Epithelial cell of prostate (primary cell): Measurements from ENCODE around the gene TXNDC16.

Source experiments
- DNase-seq: peaks from one replicate; pipeline ENCODE4 v3.0.0-alpha.2; 2011; ENCODE audit warnings: low read depth, low spot score
- H3K27ac ChIP-seq: fragments of 450-650 bp; 2 replicates; pipeline ENCODE4 v1.5.1; 2017; ENCODE audit warnings: mild to moderate bottlenecking

Gene TXNDC16

GRCh38 chr14:52399921-52400595 is 152.2 kb downstream of the TXNDC16 start:
- H3K27ac ChIP-seq = no peak overlapping the region
- DNase-seq = no peak

GRCh38 chr14:52399104-52399503 is 153.2 kb downstream of the TXNDC16 start:
- no peak overlapping the region for H3K27ac ChIP-seq
- DNase-seq = no peak

GRCh38 chr14:52397844-52398243 is 154.5 kb downstream of the TXNDC16 start:
- no peak overlapping the region for H3K27ac ChIP-seq
- DNase-seq = no peak

GRCh38 chr14:52395728-52396127 is 156.6 kb downstream of the TXNDC16 start:
- no peak overlapping the region for H3K27ac ChIP-seq

GRCh38 chr14:52391881-52392615 is 160.3 kb downstream of the TXNDC16 start:
- no peak overlapping the region for H3K27ac ChIP-seq
- no peak for DNase-seq

More at GRCh38 chr14:52395728-52396127, 156.6 kb downstream of the TXNDC16 start:
- DNase-seq = no peak
